Myocyte (in vitro differentiated cells): ENCODE measurements around the gene C5orf22. TPM values are rescaled to one million over a fixed set of nuclear protein-coding genes. Genes with fewer than 3 reads are reported as not detected.
"Not testable (repeated sequence)": the region's sequence is repeated elsewhere in the genome, so short reads cannot be mapped to it uniquely, and the experiment has no call there.

Experiments
- DNase-seq: peaks from one replicate; pipeline ENCODE4 v3.0.0-alpha.2; 2012; ENCODE audit warnings: low read depth
- polyA plus RNA-seq: library from polyadenylated mRNA; unstranded; fragments of >200 nt; gene quantifications from one replicate; pipeline ENCODE4 v1.2.1, GENCODE V29; 2012; ENCODE audit warnings: missing spikeins
- total RNA-seq: library from RNA; depleted of rRNA; stranded (reverse); fragments of >200 nt; gene quantifications from 2 replicates; pipeline ENCODE4 v1.2.3, GENCODE V29; 2014

The C5orf22 gene
- total RNA-seq, result 25.9 and 39.3 TPM in 2 replicates
- 12.9 TPM for polyA plus RNA-seq

- peak; percentile 98 for DNase-seq
Measured at GRCh38 chr5:31531888-31532547, at the start of gene C5orf22, which contains the start of gene DROSHA. Gene C5orf22 (plus strand): TSS chr5:31532301. CDS start chr5:31532393, 92 bp downstream. Gene DROSHA (minus strand): TSS chr5:31532093. CDS start chr5:31529059, 3,034 bp downstream.

GRCh38 chr5:31485376-31486207, 46.5 kb upstream of the C5orf22 start:
- DNase-seq, result no peak

GRCh38 chr5:31486441-31486840, 45.7 kb upstream of the C5orf22 start:
- DNase-seq, result no peak

GRCh38 chr5:31487506-31487905, 44.6 kb upstream of the C5orf22 start:
- DNase-seq, result no peak

- peak; percentile 21 for DNase-seq
Measured at GRCh38 chr5:31492869-31493268, 39.2 kb upstream of the C5orf22 start.

- no peak for DNase-seq
Measured at GRCh38 chr5:31495336-31495735, 36.8 kb upstream of the C5orf22 start.

- DNase-seq, result no peak
Measured at GRCh38 chr5:31496301-31496700, 35.8 kb upstream of the C5orf22 start.

GRCh38 chr5:31496891-31497290, 35.2 kb upstream of the C5orf22 start:
- DNase-seq, result no peak

GRCh38 chr5:31500256-31500655, 31.8 kb upstream of the C5orf22 start:
- no peak for DNase-seq

- no peak for DNase-seq
Measured at GRCh38 chr5:31502506-31502905, 29.6 kb upstream of the C5orf22 start.

GRCh38 chr5:31504529-31504928, 27.6 kb upstream of the C5orf22 start:
- DNase-seq, result no peak

GRCh38 chr5:31511305-31511704, 20.8 kb upstream of the C5orf22 start:
- DNase-seq, result no peak

- no peak for DNase-seq
Measured at GRCh38 chr5:31516802-31517201, 15.3 kb upstream of the C5orf22 start.

- DNase-seq, result no peak
Measured at GRCh38 chr5:31523041-31523440, 9.1 kb upstream of the C5orf22 start.

- no peak for DNase-seq
Measured at GRCh38 chr5:31530541-31531265, 1.4 kb upstream of the C5orf22 start.

GRCh38 chr5:31531543-31531887, 586 bp upstream of the C5orf22 start:
- DNase-seq, result peak; percentile 21

GRCh38 chr5:31534527-31535046, 2.5 kb downstream of the C5orf22 start:
- DNase-seq, result no peak

- no peak for DNase-seq
Measured at GRCh38 chr5:31536873-31537272, 4.8 kb downstream of the C5orf22 start.

GRCh38 chr5:31537349-31537748, 5.2 kb downstream of the C5orf22 start:
- DNase-seq, result no peak

GRCh38 chr5:31537851-31538250, 5.8 kb downstream of the C5orf22 start:
- no peak for DNase-seq

GRCh38 chr5:31549114-31549513, 17.0 kb downstream of the C5orf22 start:
- DNase-seq, result not testable (repeated sequence)

- no peak for DNase-seq
Measured at GRCh38 chr5:31551878-31552277, 19.8 kb downstream of the C5orf22 start.
